Dermis blood vessel endothelial cell (primary cell): Measurements from ENCODE around the gene PCDHA8. TPM values are rescaled to one million over a fixed set of nuclear protein-coding genes. Genes with fewer than 3 reads are reported as not detected.
"Not testable (repeated sequence)": the region's sequence is repeated elsewhere in the genome, so short reads cannot be mapped to it uniquely, and the experiment has no call there.

ENCODE experiments used
- DNase-seq: peaks from one replicate; pipeline ENCODE4 v3.0.0; 2010
- total RNA-seq: library from RNA; depleted of rRNA; stranded (reverse); fragments of >200 nt; gene quantifications from 2 replicates; pipeline ENCODE4 v1.2.3, GENCODE V29; 2014

Gene PCDHA8
- total RNA-seq, 1 donor from 2014 or later = not detected

DNA sequence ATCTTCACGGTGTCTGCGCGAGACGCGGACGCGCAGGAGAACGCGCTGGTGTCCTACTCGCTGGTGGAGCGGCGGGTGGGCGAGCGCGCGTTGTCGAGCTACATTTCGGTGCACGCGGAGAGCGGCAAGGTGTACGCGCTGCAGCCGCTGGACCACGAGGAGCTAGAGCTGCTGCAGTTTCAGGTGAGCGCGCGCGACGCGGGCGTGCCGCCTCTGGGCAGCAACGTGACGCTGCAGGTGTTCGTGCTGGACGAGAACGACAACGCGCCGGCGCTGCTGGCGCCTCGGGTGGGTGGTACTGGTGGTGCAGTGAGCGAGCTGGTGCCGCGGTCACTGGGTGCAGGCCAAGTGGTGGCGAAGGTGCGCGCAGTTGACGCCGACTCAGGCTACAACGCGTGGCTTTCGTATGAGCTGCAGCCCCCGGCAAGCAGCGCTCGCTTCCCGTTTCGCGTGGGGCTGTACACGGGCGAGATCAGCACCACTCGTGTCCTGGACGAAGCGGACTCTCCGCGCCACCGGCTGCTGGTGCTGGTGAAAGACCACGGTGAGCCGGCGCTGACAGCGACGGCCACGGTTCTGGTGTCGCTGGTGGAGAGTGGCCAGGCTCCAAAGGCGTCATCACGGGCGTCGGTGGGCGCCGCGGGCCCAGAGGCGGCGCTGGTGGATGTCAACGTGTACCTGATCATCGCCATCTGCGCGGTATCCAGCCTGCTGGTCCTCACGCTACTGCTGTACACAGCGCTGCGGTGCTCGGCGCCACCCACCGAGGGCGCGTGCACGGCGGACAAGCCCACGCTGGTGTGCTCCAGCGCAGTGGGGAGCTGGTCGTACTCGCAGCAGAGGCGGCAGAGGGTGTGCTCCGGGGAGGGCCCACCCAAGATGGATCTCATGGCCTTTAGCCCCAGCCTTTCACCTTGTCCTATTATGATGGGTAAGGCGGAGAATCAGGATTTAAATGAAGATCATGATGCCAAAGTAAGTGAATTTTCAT is 11.2 kb upstream of the PCDHA8 start:
- not testable (repeated sequence) for DNase-seq

DNA sequence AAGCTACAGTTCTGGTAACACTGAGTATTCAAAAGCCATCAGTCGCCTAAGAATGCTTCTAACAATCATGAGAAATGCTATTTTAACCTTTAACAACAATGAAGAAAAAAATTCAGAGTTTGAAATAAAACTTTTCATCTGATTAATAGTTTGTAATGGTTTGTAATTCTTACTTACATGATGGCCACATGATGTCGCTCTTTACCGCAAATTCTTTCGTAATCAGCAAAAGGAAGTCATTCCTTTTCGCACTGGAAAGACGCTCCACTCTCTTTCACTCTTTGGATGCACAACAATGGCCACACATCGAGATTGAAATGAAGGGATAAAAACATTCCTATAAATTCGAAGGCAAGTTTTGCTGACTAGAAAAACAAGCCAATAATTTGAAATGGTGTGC is 7.0 kb upstream of the PCDHA8 start, which contains the start of gene PCDHA7:
Gene PCDHA7 (plus strand): TSS at position 277 of the 400 bp plus-strand sequence. CDS start 115 bp downstream, at position 392.
- peak; percentile 43 for DNase-seq

DNA sequence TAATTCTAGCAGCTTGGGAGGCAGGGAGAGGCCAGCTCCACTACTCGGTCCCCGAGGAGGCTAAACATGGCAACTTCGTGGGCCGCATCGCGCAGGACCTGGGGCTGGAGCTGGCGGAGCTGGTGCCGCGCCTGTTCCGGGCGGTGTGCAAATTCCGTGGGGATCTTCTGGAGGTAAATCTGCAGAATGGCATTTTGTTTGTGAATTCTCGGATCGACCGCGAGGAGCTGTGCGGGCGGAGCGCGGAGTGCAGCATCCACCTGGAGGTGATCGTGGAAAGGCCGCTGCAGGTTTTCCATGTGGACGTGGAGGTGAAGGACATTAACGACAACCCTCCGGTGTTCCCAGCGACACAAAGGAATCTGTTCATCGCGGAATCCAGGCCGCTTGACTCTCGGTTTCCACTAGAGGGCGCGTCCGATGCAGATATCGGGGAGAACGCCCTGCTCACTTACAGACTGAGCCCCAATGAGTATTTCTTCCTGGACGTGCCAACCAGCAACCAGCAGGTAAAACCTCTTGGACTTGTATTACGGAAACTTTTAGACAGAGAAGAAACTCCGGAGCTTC is 6.5 kb upstream of the PCDHA8 start:
- not testable (repeated sequence) for DNase-seq

DNA sequence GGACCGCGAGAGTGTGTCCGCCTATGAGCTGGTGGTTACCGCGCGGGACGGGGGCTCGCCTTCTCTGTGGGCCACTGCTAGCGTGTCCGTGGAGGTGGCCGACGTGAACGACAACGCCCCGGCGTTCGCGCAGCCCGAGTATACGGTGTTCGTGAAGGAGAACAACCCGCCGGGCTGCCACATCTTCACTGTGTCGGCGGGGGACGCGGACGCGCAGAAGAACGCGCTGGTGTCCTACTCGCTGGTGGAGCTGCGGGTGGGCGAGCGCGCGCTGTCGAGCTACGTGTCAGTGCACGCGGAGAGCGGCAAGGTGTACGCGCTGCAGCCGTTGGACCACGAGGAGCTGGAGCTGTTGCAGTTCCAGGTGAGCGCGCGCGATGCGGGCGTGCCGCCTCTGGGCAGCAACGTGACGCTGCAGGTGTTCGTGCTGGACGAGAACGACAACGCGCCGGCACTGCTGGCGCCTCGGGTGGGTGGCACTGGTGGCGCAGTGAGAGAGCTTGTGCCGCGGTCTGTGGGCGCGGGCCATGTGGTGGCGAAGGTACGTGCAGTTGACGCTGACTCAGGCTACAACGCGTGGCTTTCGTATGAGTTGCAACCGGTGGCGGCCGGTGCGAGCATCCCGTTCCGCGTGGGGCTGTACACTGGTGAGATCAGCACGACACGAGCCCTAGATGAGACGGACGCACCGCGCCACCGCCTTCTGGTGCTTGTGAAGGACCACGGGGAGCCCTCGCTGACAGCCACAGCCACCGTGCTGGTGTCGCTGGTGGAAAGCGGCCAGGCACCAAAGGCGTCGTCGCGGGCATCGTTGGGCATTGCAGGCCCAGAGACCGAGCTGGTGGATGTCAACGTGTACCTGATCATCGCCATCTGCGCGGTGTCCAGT is 5.1 kb upstream of the PCDHA8 start:
- DNase-seq = no peak

DNA sequence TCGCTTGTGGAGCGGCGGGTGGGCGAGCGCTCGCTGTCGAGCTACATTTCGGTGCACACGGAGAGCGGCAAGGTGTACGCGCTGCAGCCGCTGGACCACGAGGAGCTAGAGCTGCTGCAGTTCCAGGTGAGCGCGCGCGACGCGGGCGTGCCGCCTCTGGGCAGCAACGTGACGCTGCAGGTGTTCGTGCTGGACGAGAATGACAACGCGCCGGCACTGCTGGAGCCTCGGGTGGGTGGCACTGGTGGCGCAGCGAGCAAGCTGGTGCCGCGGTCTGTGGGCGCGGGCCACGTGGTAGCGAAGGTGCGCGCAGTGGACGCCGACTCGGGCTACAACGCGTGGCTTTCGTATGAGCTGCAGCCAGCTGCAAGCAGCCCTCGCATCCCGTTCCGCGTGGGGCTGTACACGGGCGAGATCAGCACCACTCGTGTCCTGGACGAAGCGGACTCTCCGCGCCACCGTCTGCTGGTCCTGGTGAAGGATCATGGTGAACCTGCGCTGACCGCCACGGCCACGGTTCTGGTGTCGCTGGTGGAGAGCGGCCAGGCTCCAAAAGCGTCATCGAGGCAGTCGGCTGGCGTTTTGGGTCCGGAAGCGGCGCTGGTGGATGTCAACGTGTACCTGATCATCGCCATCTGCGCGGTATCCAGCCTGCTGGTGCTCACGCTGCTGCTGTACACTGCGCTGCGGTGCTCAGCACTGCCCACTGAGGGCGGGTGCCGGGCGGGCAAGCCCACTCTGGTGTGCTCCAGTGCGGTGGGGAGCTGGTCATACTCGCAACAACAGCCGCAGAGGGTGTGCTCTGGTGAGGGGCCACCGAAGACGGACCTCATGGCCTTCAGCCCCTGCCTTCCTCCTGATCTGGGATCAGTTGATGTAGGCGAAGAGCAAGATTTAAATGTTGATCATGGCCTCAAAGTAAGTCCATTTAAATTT is 2.1 kb downstream of the PCDHA8 start:
- no peak for DNase-seq

DNA sequence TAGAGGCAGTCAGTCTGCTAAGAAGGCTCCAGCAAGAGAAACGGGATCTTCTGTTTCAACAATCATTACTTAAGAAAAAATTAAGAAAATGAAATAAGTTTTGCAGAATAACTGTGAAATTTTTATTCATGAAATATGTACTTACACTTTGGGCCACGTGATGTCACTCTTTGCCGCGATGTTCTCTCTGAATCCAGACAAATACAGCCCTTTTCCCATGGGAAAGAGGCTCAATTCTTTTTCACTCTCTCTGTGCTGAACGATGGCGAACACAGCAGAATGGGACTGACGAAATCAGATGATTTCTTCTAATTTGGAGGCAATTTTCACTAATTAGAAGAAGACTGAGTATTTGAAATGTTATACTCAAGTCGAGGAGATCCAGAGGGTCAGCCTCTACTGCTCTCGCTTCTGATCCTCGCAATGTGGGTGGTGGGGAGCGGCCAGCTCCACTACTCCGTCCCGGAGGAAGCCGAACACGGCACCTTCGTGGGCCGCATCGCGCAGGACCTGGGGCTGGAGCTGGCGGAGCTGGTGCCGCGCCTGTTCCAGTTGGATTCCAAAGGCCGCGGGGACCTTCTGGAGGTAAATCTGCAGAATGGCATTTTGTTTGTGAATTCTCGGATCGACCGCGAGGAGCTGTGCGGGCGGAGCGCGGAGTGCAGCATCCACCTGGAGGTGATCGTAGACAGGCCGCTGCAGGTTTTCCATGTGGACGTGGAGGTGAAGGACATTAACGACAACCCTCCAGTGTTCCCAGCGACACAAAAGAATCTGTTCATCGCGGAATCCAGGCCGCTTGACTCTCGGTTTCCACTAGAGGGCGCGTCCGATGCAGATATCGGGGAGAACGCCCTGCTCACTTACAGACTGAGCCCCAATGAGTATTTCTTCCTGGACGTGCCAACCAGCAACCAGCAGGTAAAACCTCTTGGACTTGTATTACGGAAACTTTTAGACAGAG is 7.4 kb downstream of the PCDHA8 start, which contains the start of gene PCDHA9:
Gene PCDHA9 (plus strand): TSS at position 244 of the 964 bp plus-strand sequence. CDS start 114 bp downstream, at position 358.
- not testable (repeated sequence) for DNase-seq

DNA sequence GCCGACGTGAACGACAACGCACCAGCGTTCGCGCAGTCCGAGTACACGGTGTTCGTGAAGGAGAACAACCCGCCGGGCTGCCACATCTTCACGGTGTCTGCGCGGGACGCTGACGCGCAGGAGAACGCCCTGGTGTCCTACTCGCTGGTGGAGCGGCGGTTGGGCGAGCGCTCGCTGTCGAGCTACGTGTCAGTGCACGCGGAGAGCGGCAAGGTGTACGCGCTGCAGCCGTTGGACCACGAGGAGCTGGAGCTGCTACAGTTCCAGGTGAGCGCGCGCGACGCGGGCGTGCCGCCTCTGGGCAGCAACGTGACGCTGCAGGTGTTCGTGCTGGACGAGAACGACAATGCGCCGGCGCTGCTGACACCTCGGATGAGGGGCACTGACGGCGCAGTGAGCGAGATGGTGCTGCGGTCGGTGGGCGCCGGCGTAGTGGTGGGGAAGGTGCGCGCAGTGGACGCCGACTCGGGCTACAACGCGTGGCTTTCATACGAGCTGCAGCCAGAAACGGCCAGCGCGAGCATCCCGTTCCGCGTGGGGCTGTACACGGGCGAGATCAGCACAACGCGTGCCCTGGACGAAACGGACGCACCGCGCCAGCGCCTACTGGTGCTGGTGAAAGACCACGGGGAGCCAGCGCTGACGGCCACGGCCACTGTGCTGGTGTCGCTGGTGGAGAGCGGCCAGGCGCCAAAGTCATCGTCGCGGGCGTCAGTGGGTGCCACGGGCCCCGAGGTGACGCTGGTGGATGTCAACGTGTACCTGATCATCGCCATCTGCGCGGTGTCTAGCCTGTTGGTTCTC is 9.0 kb downstream of the PCDHA8 start:
- DNase-seq = not testable (repeated sequence)

DNA sequence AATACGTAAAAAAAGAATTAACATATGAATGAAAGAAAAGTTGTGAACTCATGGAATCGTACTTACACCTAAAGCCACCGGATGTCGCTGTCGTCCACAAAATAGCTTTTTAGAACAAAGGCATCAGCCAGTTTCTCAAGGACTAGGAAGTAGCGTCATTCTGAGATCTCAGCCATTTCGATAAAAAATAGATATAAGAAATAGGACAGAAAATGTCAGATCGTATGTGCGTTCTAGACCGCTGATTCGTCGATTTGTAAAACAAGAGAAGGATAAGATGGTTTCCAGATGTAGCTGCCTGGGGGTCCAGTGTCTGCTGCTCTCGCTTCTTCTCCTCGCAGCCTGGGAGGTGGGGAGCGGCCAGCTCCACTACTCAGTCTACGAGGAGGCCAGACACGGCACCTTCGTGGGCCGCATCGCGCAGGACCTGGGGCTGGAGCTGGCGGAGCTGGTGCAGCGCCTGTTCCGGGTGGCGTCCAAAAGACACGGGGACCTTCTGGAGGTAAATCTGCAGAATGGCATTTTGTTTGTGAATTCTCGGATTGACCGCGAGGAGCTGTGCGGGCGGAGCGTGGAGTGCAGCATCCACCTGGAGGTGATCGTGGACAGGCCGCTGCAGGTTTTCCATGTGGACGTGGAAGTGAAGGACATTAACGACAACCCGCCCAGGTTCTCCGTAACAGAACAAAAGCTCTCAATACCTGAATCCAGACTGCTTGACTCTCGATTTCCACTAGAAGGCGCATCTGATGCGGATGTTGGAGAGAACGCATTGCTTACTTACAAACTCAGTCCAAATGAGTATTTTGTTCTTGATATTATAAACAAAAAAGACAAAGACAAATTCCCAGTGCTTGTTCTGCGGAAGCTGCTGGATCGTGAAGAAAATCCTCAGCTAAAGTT is 15.0 kb downstream of the PCDHA8 start, which contains the start of gene PCDHA10:
Gene PCDHA10 (plus strand): TSS at position 126 of the 903 bp plus-strand sequence. CDS start 152 bp downstream, at position 278.
- DNase-seq = peak; percentile 27

DNA sequence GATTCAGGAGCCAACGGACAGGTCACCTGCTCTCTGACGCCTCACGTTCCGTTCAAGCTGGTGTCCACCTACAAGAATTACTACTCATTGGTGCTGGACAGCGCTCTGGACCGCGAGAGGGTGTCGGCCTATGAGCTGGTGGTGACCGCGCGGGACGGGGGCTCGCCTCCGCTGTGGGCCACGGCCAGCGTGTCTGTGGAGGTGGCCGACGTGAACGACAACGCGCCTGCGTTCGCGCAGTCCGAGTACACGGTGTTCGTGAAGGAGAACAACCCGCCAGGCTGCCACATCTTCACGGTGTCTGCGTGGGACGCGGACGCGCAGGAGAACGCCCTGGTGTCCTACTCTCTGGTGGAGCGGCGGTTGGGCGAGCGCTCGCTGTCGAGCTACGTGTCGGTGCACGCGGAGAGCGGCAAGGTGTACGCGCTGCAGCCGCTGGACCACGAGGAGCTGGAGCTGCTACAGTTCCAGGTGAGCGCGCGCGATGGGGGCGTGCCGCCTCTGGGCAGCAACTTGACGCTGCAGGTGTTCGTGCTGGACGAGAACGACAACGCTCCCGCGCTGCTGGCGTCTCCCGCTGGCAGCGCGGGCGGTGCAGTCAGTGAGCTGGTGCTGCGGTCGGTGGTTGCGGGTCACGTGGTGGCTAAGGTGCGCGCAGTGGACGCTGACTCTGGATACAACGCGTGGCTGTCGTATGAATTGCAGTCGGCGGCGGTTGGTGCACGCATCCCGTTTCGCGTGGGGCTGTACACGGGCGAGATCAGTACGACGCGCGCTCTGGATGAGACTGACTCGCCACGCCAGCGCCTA is 16.4 kb downstream of the PCDHA8 start:
- no peak for DNase-seq

DNA sequence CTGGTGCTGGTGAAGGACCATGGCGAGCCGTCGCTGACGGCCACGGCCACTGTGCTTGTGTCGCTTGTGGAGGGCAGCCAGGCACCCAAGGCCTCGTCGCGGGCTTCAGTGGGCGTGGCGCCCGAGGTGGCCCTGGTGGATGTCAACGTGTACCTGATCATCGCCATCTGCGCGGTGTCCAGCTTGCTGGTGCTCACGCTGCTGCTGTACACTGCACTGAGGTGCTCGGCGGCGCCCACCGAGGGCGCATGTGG is 16.9 kb downstream of the PCDHA8 start:
- DNase-seq = no peak

DNA sequence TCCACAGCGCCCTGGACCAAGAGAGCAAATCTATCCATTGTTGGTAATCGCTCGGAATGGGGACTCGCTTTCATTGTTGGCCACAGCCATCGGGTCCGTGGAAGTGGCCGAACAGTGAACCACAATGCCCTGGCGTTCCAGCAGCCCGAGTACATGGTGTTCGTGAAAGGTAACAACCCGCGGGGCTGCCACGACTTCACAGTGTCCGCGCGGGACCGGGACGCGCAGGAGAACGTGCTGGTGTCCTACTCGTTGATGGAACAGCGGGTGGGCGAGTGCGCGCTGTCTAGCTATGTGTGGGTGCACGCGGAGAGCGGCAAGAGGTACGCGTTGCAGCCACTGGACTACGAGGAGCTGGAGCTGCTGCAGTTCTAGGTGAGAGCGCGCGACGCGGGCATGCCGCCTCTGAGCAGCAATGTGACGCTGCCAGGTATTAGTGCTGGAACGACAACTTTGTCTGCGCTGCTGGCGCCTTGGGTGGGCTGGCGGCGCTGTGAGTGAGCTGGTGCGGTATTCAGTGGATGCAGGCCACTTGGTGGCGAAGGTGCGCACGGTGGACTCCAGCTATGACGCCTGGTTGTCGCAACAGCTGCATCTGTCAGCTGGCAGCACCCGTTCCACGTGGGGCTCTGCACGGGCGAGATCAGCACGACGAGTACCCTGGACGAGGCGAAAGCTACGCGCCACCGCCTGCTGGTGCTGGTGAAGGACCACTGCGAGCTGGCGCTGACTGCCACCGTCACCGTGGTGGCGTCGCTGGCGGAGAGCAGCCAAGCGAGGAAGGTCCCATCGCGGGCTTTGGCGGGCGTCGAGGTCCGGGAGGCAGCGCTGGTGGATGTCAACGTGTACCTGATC is 21.7 kb downstream of the PCDHA8 start:
- DNase-seq = no peak

DNA sequence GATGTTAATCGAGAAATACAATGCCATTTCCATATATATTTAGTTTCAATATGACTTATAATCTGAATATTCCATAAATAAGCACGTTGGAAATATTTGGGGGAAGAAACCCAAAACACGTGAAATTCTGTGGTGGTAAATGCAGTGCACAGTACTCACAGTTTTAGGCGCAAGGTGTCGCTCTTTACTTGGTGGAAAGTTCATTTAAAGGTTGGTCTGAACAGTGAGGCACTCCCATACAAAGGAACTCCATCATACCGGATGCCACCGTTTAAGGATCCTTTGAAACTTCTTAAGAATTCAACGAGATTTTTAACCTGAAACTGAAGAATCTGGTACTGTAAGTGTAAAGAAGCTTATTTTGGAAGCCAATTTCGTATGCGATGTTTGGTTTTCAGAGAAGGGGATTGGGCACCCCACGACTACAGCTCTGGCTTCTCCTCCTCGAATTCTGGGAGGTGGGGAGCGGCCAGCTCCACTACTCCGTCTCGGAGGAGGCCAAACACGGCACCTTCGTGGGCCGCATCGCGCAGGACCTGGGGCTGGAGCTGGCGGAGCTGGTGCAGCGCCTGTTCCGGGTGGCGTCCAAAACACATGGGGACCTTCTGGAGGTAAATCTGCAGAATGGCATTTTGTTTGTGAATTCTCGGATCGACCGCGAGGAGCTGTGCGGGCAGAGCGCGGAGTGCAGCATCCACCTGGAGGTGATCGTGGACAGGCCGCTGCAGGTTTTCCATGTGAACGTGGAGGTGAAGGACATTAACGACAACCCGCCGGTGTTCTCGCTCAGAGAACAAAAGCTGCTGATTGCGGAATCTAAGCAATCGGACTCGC is 28.0 kb downstream of the PCDHA8 start, which contains the start of gene PCDHA11:
Gene PCDHA11 (plus strand): TSS at position 237 of the 834 bp plus-strand sequence. CDS start 147 bp downstream, at position 384.
- DNase-seq = peak; percentile 22

DNA sequence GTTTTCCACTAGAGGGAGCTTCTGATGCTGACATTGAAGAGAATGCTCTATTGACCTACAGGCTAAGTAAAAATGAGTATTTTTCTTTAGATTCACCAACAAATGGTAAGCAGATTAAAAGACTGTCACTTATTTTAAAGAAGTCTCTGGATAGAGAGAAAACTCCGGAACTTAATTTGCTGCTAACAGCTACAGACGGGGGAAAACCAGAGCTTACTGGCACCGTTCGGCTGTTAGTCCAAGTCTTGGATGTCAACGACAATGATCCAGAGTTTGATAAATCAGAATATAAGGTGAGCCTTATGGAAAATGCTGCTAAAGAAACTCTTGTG is 28.5 kb downstream of the PCDHA8 start:
- peak; percentile 5 for DNase-seq

DNA sequence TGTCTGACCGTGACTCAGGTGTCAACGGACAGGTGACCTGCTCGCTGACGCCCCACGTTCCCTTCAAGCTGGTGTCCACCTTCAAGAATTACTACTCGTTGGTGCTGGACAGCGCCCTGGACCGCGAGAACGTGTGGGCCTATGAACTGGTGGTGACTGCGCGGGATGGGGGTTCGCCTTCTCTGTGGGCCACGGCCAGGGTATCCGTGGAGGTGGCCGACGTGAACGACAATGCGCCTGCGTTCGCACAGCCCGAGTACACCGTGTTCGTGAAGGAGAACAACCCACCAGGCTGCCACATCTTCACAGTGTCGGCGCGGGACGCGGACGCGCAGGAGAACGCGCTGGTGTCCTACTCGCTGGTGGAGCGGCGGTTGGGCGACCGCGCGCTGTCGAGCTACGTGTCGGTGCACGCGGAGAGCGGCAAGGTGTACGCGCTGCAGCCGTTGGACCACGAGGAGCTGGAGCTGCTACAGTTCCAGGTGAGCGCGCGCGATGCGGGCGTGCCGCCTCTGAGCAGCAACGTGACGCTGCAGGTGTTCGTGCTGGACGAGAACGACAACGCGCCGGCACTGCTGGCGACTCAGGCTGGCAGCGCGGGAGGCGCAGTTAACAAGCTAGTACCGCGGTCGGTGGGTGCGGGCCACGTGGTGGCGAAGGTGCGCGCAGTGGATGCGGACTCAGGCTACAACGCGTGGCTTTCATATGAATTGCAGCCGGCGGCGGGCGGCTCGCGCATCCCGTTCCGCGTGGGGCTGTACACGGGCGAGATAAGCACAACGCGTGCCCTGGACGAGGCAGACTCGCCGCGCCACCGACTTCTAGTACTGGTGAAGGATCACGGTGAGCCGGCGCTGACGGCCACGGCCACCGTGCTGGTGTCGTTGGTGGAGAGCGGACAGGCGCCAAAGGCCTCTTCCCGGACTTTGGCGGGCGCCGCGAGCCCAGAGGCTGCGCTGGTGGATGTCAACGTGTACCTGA is 29.5 kb downstream of the PCDHA8 start:
- DNase-seq = no peak
